ENCODE data around the gene TRIM75.

DNA sequence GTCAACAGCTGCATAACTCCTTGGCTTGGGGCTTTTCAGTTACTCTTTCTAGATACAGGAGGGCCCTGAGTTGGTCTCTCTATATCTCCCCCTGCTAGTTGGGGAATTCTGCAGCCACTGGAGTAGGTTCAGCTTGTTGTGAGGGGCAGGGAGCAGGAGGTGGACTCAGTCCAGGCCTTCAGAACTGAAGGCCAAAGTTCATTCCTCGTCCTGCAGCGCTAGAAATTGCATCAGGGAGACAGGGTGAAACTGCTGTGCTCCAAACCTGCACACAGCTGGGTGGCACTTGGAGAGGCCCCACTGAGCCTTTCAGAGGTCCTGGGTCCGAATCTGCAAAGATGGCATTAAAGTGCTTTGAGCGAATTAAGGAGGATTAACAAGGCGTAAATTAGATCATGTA, 46.8 kb upstream of the TRIM75 start:
- no peak for TF ChIP-seq POLR2AphosphoS5 (IDR thresholded peaks at IDR 0.05; ENCODE audit: insufficient read depth in 1 of 2, low read depth in 1 of 2)
- TF ChIP-seq, protein P1, sequence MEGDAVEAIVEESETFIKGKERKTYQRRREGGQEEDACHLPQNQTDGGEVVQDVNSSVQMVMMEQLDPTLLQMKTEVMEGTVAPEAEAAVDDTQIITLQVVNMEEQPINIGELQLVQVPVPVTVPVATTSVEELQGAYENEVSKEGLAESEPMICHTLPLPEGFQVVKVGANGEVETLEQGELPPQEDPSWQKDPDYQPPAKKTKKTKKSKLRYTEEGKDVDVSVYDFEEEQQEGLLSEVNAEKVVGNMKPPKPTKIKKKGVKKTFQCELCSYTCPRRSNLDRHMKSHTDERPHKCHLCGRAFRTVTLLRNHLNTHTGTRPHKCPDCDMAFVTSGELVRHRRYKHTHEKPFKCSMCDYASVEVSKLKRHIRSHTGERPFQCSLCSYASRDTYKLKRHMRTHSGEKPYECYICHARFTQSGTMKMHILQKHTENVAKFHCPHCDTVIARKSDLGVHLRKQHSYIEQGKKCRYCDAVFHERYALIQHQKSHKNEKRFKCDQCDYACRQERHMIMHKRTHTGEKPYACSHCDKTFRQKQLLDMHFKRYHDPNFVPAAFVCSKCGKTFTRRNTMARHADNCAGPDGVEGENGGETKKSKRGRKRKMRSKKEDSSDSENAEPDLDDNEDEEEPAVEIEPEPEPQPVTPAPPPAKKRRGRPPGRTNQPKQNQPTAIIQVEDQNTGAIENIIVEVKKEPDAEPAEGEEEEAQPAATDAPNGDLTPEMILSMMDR (IDR thresholded peaks at IDR 0.05): no peak
